ENCODE results near the gene SLC24A3. TPM values are rescaled to one million over a fixed set of nuclear protein-coding genes. Genes with fewer than 3 reads are reported as not detected.

The SLC24A3 gene
- total RNA-seq, 3 donors from 2014 or later, result 4.9 to 12.3 (median 5.9) TPM

- no peak overlapping the region for H3K4me3 ChIP-seq
- no peaks in the 10 kb centered on the region for H3K27me3 ChIP-seq
- no peaks in the 10 kb centered on the region for H3K9me3 ChIP-seq
- DNase-seq (ENCODE audit: low spot score in 2 of 2), result no peak
- TF ChIP-seq POLR2AphosphoS5 (IDR thresholded peaks at IDR 0.05) (no peak), POLR2A (IDR thresholded peaks at IDR 0.05) (no peak)
- TF ChIP-seq, protein P1, sequence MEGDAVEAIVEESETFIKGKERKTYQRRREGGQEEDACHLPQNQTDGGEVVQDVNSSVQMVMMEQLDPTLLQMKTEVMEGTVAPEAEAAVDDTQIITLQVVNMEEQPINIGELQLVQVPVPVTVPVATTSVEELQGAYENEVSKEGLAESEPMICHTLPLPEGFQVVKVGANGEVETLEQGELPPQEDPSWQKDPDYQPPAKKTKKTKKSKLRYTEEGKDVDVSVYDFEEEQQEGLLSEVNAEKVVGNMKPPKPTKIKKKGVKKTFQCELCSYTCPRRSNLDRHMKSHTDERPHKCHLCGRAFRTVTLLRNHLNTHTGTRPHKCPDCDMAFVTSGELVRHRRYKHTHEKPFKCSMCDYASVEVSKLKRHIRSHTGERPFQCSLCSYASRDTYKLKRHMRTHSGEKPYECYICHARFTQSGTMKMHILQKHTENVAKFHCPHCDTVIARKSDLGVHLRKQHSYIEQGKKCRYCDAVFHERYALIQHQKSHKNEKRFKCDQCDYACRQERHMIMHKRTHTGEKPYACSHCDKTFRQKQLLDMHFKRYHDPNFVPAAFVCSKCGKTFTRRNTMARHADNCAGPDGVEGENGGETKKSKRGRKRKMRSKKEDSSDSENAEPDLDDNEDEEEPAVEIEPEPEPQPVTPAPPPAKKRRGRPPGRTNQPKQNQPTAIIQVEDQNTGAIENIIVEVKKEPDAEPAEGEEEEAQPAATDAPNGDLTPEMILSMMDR (IDR thresholded peaks at IDR 0.05), result no peak
- H3K4me1 ChIP-seq, result peaks cover 3 to 5% of the 10 kb centered on the region in 2 donors
- H3K36me3 ChIP-seq, result no peaks in the 10 kb centered on the region
- intact Hi-C loops (cut with DNase I; ENCODE audit: low total_unique reads), result no loop called here
- no peak overlapping the region for H3K27ac ChIP-seq
These were observed 57.4 kb downstream of the SLC24A3 start for GRCh38 chr20:19269737-19270340.

DNA sequence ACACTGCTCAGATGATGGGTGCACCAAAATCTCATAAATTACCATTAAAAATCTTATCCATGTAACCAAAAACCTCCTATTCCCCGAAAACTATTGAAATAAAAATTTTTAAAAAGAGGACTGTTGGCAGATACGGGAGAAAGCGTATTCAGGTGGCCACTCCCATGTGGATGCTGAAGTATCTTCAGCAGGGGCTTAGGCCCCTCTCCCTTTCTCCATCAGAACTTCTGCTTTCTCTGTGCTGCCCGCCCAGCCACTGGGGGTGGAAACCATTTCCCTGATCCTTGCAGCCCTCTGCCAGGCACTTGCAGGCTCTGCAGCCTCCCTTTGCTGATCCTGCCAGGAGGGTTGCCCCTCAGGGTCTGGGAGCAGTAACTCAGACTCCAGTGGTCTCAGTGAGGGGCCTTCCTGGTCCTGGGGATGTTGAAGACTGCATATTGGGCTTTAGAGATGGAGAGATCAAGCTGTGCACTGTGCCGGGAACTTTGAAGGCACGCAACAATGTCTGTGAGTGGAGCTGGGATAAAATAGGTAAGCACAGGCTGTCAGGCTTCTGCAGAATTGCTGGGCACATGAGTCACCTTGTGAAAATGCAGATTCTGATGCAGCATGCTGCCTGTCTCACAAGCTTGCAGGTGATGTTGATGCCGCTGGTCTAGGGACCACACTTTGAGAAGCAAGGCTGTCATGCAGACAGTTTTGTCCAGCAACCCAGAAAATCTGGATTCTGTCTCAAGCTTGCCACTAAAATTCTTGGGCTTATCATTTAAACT, 59.6 kb downstream of the SLC24A3 start:
- no peaks in the 10 kb centered on the region for H3K36me3 ChIP-seq
- DNase-seq (ENCODE audit: low spot score in 2 of 2), result no peak
- no peak overlapping the region for H3K4me3 ChIP-seq
- H3K9me3 ChIP-seq, result no peaks in the 10 kb centered on the region
- TF ChIP-seq, protein P1 (IDR thresholded peaks at IDR 0.05), result no peak
- TF ChIP-seq POLR2AphosphoS5 (IDR thresholded peaks at IDR 0.05) (no peak), POLR2A (IDR thresholded peaks at IDR 0.05) (no peak)
- H3K27ac ChIP-seq, result no peak overlapping the region
- no peaks in the 10 kb centered on the region for H3K27me3 ChIP-seq
- intact Hi-C loops (cut with DNase I; ENCODE audit: low total_unique reads), result no loop called here
- H3K4me1 ChIP-seq, result peaks cover 5 to 11% of the 10 kb centered on the region in 2 donors

DNA sequence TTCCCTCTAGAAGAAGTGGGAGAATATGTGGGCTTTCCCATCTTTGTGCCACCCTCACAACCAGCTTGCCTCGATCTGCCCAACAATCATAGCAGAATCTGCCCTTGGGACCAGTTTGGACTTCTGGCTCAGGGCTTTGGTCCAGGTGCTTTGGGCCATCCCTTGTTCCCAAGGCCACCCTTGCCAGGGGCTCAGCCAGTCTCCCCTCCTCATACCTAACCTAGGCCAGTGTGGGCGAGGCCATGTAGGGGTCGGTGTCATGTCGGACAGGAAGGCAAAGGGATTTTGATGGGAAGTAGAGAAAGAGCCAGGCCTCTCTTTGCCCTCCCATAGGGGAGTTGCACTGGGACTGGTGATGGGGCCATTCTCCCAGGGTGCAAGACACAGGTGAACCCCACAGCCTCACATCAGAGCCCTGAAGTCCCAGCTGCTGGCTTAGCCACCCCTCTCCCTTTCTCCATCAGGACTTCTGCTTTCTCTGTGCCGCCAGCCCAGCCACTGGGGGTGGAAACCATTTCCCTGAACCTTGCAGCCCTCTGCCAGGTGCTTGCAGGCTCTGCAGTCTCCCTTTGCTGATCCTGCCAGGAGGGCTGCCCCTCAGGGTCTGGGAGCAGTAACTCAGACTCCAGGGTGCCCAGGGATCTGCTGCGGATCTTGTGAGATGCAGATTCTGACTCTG, 60.7 kb downstream of the SLC24A3 start:
- H3K9me3 ChIP-seq, result no peaks in the 10 kb centered on the region
- TF ChIP-seq POLR2AphosphoS5 (IDR thresholded peaks at IDR 0.05) (no peak), POLR2A (IDR thresholded peaks at IDR 0.05) (no peak)
- TF ChIP-seq, protein P1 (IDR thresholded peaks at IDR 0.05), result no peak
- no peak overlapping the region for H3K27ac ChIP-seq
- H3K27me3 ChIP-seq, result no peaks in the 10 kb centered on the region
- H3K36me3 ChIP-seq, result no peaks in the 10 kb centered on the region
- peaks cover 5 to 11% of the 10 kb centered on the region in 2 donors for H3K4me1 ChIP-seq
- H3K4me3 ChIP-seq, result no peak overlapping the region
- intact Hi-C loops (cut with DNase I; ENCODE audit: low total_unique reads), result no loop called here
- DNase-seq (ENCODE audit: low spot score in 2 of 2), result no peak

- DNase-seq (ENCODE audit: low spot score in 2 of 2), result no peak
- intact Hi-C loops (cut with DNase I; ENCODE audit: low total_unique reads), result no loop called here
- Histone ChIP-seq H3K27ac (peak overlapping the region in 1 of 2 donors; percentile 73), H3K4me3 (no peak overlapping the region), H3K9me3 (no peaks in the 10 kb centered on the region), H3K27me3 (no peaks in the 10 kb centered on the region), H3K4me1 (peaks cover 5 to 11% of the 10 kb centered on the region in 2 donors), H3K36me3 (no peaks in the 10 kb centered on the region)
- TF ChIP-seq POLR2A (IDR thresholded peaks at IDR 0.05) (no peak), POLR2AphosphoS5 (IDR thresholded peaks at IDR 0.05) (no peak)
- TF ChIP-seq, protein P1 (IDR thresholded peaks at IDR 0.05), result no peak
These were observed 61.6 kb downstream of the SLC24A3 start for GRCh38 chr20:19274001-19274400.

Measured in breast epithelium (tissue), 4 donors.